Activated CD8-positive, alpha-beta memory T cell treated with anti-CD3 and anti-CD28 coated beads, Interleukin-2, amount 50 U/mL, for 24 hours (primary cell): ENCODE results near the gene BCL2L15.

ENCODE experiments used
- DNase-seq: peaks from one replicate; pipeline ENCODE4 v3.0.0-alpha.2; 2020; ENCODE audit errors: extremely low read depth

BCL2L15 gene

DNA sequence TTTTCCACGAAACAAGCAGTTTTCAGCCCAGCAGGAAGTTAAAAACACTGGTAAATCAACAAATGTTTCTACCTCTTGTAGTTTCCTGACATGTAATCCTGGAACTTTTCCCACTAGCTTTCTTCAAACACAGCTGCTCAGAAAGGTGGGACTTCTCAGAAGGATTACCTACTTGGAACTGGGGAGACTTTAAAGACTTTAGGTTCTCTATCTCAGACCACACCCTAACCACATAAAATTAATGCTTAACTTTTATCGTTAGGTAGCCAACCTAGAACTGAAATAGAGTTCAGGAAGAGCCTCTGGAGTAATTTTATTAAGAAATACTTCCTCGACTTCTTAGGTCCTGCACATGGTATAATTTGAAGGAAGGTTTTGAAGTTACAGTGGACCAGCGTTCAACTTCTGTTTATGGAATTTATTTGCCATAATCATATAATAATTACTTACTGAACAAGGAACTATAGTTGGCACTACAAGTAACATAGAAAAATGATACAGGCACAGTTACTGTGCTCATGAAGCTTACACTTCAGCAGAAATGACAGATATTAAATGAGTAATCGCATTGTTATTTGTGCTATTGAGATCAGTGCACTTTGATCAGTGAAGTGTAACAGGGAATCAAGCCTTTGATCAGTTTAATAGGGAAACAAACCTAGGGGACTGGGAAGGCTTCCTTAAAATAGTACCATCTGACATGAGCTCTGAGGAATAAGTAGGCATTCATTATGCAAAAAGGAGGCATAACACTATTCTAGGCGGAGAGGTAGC is at the start of gene BCL2L15:
TSS of gene BCL2L15 (minus strand) at position 180 of the 774 bp plus-strand sequence. CDS start 206 bp downstream, outside the sequence.
- DNase-seq: no peak

DNA sequence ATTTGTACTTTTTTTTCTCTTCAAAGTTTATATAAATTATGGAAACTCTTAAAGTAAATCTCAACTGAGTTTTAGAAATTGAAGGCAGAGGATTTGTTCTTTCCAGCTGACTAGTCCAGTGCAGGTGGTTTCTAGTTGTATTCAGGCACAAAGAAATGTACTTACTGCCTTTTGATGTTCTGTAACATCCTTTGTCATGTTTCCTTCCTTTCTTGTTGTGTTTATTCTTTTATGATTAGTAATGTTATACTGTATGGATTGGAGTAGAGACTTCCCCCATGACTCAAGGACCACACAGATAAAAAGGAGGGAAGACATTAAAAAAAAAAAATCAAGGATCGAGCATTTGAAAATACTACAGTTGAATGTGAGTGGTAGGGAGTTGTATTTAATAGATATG is 49.8 kb upstream of the BCL2L15 start:
- no peak for DNase-seq

DNA sequence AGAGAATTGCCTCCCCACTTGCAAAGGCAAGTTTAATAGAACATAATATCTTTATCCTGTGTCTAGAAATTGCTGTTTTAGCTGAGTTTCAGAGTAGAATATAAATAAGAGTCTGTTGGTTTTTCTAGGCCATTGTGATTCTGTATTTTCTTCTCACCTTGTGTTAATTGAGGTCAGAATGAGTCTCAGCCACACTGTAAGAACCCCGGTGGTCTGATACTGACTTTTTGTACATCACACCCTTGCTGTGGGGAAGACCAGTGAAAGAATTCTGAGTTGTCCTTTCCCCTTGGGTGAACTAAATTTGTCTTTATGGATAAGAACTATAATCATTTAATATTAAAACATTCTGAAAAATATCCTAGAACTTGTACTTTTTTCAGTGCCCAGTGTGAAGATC is 48.6 kb upstream of the BCL2L15 start:
- DNase-seq: no peak

DNA sequence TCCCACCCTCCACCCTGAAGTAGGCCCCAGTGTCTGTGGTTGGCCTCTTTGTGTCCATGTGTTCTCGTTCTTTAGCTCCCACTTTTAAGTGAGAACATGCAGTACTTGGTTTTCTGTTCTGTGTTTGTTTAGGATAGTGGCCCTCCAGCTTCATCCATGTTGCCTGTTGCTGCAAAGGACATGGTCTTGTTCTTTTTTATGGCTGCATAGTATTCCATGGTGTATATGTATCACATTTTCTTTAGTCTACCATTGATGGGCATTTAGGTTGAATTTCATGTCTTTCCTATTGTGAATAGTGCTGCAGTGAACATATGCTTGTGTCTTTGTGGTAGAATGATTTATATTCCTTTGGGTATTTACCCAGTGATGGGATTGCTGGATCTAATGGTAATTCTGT is 47.8 kb upstream of the BCL2L15 start:
- DNase-seq: no peak

DNA sequence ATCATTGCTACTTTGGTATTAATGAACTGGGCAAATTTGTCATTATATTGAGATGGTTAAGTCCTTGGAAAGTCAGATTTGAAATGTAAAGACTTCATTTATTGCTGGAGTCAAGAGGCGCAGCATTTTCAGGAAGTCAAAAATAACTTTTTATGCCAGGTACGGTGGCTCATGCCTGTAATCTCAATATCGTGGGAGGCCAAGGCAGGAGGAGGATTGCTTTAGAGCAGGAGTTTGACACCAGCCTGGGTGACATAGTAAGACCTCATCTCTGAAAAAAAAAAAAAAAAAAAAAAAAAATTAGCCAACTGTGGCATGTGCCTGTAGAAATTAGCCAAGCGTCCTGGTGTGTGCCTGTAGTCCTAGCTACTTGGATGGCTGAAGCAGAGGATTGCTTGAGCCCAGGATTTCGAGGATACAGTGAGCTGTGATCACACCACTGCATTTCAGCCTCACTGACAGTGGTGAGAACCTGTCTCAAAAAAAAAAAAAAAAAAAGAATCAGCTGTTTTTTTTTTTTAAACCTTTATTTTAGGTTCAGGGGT is 47.2 kb upstream of the BCL2L15 start:
- DNase-seq: no peak

DNA sequence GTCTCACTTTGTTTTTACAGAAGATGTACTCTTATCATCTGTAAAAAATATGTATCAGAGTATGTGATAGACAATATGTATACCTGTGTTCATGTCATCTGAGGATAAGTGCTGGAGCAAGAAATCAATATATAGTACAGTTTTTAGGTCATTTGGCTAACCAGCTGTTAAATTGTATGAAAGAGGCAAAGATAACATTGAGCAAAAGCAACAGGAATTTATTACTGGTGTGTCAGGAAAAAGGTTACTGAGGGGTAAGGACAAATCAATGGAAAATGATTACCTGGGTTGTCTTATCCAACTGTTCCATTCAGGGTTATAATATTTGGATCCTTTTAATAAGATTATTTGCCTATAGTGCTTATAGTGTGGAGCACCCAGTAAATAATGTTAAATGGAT is 46.6 kb upstream of the BCL2L15 start:
- no peak for DNase-seq

DNA sequence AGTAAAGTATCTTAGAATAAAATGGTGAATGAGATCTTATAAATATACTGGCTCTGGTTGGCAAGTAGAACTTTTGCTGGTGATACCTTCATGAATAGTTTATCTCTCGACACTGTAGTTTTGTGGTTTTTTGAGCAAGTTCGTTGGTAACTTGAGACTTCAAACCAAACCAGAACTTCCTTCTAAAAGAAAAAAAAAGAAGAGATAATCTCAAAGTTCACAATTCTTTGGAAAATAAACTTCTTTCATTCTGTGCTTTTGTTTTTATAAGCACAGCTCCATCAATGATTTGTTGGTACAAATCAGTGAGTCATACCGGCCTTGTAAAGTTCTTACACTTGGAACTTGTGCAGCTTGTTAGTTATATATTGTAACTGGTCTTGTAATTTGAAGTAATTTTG is 44.1 kb upstream of the BCL2L15 start:
- no peak for DNase-seq

DNA sequence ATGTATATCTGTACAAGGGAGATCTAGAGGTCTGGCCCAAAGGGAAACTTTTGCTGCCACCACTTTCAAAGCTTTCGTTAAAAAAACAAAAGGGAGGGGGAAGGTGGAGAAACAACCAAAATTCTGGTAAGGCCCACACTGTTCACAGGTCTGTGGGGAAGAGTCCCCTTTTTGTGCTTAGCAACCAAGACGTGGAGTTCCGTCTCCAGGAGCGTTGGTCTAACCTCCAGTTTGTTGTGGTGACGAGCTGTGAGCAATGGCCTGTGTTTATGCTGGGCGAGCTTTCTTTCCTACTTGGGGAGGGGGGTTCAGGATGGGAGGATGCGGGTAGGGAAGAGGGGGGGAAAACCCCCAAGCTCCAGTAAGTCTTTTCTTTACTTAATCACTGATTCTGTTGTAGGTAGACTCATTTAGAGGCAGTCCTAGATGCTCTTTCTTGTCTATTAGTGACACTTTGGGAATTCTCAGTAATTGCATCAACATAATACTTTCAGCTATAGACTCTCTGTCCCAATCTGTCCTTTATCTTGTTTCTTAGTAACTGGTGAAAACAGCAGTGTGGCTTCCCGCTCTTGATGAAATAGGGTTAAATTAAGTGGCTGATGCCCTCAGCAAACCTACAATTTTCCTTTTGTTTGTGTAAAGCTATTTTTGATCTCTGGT is 43.2 kb upstream of the BCL2L15 start:
- peak; percentile 44 for DNase-seq

DNA sequence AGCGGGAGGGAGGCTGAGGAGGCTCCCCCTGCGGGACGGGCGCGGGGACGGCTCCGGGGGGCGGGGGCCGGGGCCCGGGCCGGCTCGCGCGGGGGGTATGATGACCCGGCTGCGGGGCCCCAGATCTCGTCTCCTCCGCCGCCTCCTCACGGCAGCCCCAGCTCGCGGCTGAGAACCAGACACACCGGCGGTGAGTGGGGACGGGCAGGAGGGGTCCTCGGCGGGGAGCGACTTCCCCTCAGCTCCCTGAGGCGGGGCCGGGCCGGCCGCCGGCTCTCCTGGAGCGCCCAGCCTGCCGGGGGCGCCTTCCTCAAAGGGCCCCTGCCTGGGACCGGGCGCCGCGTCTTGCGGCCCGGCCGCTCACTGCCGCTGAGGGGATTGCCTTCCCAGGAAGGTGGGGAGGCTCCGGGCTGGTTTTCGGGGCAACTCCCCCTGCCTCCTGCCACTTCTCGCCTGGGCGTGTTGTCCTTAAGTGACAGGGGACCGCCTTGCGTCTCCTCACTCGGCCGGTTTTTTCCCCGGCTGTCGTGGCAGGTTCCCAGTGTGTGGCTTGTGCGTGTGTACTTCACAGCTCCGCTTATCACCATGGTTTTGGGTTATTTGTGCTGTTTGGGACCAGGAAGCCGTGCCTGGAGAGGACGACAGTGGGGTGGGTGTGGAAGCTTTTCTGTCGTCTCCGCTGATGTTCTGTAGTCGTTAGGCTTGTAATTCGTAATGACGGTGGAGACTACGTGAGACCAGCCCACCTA is 42.5 kb upstream of the BCL2L15 start:
- DNase-seq: peak; percentile 33

DNA sequence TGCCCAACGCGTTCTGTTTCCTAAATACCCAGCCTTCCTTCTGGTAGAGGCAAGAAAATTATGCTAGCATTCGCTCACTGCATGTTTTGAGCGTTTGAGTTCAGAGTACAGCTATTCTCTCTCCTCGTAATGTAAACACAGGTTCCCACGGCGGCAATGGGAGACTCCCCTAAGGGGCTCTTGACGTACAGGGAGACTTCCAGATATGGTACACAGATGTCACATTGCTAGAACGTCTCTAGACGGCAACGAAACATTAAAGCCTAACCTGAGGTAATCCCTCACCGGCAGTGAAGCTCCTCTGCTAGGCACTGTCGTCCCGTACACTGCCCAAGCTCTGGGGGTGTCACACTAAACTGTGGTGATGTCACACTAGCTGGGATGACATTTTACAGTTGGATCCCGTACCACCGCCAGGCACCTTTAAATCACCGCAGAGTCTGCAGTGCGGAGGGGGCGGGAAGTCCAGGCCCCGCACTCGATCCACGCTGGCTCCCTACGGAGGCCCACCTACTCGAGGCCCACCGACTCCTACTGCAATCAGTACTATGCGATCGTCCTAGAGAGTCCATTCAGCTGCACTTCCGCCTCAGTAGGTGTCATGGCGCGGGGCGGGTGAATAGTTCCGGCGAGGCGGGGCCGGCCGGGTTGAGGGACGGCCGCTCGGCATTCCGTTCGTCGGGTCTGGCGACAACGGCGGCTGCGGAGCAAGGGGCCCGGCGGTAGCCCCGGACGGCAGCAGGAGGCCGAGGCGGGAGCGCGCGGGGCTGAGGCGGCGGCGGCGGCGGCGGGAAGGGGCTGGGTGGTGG is 41.8 kb upstream of the BCL2L15 start, which contains the start of gene HIPK1:
TSS of gene HIPK1 (plus strand) at position 384 of the 809 bp plus-strand sequence.
- peak; percentile 79 for DNase-seq

DNA sequence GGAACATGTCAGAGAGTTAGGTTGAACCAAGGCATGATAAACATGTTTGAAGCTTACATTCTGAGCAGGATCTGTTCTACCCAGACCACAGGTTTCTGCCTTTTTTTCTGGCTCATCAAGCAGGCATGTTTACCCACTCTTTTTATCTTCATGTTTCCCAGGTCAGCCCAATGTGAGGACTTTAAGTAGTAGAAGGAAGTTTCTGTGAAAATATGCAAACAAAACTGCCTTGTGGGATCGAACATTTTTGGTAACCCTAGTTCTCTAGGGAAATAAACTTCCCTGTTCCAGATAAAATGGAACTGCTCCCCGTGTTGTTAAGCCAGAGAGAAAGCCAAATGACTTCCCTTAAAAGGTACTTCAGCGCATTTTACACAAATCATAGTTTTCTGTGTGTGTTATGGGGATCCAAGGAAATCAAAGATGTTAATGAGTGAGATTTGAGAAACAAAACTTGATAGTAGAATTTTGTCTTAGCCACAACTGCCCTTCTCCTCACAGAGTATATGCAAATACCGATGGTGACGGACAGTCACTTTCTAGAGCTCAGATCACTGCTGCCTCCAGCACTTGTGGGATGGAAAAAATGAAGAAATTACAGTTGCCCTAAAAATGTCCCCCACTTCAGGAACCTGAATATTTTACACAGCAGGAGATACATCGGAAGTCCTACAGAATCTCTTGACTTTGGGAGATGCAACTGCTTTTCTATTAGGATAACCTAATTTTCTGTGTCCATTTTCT is 41.0 kb upstream of the BCL2L15 start:
- no peak for DNase-seq

DNA sequence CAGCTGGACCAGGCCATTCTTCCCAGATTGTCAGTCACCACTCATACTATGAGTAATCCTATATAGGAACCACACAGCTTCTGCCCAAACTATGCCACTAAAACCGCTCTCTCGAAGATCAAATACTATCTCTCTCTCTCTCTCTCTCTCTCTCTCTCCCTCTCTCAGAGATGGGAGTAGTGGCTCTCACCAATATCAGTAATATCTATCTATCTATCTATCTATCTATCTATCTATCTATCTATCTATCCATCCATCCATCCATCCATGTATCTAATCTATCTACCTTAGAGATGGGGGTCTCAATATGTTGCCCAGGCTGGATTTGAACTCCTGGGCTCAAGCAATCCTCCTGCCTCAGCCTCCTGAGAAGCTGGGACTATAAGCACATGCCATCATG is 37.1 kb upstream of the BCL2L15 start:
- DNase-seq: no peak

DNA sequence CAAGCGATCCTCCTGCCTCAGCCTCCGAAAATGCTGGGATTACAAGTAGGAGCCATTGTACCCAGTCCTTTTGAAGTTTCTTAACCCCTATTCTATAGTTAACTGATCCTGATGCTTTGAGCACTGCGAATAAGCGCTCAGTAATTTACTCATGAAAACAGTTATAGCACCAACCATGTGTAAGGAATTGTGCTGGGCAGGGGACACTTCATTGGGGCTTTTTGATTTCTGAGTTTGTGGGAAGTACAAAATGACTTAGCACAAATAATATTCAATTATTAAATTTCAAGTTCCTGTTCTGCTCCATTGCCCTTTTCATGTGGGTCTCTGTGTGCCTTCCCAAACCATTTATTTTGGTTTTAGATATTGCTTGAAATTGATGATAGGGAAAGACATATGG is 35.6 kb upstream of the BCL2L15 start:
- no peak for DNase-seq

DNA sequence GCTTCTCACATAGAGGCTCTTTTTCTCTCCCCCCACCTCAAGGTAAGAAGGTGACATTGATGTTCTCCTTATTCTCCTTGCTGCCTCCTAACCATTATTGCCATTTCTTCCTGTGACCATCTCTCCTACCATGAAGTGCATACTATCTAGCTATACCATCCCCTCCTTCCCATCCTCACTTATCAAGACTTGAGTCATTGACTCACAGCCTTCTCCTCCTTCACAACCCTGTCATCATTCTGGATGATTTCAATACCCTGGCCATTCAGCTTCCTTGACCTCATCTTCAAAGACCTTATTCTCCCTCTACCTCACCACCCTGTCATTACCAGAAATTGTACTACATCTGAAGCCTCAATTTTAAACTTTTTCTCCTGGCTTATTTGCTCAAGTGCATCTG is 30.9 kb upstream of the BCL2L15 start:
- no peak for DNase-seq

DNA sequence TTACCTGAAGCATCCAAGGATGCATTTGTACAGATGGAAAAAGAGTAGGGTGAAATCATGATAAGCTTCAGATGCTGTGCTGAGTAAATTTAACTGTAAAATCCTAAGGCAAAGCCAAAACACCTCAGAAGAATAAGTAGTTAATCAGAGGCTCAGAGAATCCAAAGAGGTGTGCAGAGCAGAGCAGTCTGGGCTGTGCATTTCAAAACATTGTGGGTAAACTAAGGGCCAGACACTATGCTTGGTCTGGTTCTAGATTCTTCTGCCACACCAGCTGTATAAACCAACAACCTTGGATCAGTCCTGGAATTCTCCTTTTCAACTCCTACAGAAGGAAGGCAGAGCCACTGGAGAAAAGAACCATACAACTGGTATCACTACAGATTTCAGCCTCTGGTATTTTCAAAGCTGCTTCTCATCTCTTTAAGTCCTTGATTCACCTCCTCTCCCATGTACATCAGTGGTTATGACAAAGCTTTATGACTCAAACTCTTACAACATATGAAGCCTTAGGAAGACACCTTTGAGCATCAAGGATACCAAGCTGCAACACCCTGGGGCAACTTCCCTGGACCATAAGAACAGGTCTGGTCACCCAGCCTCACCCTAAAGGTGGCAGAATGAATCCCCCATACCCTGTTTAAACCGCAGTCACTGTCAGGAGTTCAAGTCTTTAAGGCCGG is 30.2 kb upstream of the BCL2L15 start:
- no peak for DNase-seq

DNA sequence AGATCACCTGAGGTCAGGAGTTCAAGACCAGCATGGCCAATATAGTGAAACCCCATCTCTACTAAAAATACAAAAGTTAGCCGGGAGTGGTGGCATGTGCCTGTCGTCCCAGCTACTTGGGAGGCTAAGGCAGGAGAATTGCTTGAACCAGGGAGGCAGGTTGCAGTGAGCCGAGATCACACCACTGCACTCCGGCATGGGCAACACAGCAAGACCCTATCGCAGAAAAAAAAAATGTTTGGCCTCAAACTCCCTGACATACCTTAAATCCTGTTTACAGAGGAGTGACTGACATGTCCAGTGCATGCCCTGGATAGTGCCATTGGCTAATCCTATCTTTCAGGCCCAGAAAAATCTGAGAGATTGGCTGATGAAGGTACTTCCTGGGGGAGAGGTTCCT is 29.6 kb upstream of the BCL2L15 start:
- no peak for DNase-seq

DNA sequence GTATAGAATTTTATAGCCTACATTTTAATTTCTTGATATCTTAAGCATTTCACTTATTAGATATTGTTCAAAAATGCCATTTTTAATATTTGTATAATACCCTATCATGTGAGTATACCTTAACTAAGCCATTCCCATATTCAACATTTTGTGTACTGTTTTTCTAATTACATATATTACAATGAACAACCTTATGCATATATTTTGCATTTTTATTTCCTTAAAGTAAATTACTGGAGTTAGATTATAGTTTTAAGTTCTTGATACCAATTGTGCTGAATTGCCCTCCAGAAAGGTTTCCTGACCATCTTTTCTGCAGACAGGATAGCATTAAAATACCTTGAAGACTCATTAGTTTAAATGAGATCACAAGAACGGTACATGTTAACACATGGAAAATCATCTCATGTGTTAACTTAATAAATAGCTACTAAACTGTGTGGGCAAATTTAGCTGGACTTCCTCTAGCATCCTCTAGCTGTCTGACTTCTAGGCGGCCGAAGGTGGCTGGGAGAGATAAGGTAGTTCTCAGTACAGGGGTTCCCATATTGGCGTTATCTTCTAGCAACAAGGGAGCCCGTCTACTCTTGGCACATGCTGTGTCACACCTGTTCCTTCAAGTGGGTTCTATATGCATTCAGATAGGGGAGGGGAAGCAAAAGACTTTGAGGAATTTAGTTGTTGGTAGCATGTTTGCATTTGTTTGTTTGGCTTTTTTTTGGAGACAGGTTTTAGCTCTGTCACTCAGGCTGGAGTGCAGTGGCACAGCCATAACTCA is 26.7 kb upstream of the BCL2L15 start:
- no peak for DNase-seq

DNA sequence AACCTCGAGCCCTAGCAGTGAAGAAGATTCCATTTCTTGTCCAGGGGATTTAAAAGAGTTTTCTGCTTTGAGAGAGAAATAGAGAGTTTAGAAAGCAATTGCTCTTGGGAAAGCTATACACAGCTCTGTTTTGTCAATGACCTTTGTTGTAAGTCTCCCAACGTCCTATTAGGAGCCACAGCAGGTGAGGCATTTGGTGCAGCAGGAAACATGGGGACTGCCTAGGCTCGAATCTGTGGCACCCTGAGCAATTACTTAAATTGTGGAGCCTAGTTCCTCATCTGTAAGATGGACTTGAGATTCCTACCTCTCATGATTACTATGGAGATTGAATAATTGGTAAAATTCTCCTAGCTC is 25.9 kb upstream of the BCL2L15 start:
- no peak for DNase-seq

DNA sequence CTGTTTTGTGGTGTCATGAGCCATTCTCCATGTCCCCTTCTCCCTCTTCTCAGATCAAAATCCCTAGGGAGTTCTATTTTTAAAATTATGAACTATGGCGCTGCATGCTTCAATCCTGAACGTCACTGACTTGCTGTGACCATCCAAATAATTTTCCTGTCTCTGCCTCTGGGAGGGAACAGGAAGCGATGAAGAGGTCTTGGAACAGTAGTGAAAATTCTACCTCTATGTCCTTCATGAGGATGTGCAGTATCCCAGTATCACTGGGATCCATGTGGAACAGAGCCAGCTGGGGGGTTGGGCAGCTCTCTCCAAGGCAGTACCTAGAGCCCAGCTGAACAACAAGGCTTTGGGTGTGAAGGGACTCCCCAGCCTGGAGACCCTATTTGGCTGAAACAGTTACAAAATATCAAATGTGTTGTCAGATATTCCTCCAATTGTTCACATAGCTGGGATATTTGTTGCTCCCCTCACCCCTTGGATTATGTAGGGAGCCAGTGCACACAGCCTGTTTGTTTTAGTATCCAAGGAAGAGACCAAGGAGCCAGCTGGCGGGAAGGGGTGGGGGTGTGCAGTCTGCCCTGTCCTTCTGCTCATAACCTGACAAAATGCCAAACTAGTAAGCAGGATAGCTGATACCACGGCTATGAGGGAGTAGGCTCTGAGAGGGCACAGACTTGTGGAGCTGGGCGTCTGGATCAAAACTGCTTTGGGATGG is 25.4 kb upstream of the BCL2L15 start:
- DNase-seq: no peak
